Fibroblast of upper back skin (primary cell): ENCODE measurements around the gene CPZ.
A peak's percentile ranks its signal among the peaks of the same experiment; 100 is the strongest.

ENCODE experiments used
- DNase-seq: peaks from one replicate; pipeline ENCODE4 v3.0.0-alpha.2; 2013

CPZ gene

DNA sequence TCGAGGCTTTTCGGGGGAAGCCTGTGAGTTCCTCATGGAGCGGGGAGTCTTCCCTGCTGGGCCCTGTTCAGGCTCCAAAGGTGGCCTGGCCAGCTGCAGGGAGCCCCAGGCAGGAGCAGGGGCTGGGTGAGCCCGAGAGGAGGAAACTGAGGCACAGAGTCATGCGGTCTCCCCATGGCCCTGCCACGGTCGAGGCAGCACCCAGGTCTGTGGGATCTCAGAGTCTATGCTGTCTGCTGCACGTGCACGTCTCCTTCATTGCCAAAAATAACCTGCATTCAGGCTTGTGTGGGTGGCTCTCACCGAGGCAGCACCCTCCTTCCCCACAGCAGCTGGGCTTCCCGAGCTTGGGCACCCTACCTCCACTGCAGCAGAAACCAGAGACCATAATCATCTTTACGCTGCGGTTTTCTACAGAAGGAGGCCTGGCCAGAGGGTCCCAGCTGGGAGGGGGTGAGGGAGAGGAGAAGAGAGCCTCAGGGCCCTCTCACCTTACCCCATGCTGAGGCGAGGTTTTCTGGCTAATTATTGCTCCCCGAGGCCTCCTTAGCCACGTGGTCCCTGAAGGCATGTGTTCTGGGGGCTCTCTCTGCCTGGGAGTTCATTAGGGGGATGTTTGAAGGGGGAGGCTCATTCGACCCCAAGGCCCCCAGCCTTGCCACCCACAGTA is 64.3 kb downstream of the CPZ start:
- DNase-seq: no peak

DNA sequence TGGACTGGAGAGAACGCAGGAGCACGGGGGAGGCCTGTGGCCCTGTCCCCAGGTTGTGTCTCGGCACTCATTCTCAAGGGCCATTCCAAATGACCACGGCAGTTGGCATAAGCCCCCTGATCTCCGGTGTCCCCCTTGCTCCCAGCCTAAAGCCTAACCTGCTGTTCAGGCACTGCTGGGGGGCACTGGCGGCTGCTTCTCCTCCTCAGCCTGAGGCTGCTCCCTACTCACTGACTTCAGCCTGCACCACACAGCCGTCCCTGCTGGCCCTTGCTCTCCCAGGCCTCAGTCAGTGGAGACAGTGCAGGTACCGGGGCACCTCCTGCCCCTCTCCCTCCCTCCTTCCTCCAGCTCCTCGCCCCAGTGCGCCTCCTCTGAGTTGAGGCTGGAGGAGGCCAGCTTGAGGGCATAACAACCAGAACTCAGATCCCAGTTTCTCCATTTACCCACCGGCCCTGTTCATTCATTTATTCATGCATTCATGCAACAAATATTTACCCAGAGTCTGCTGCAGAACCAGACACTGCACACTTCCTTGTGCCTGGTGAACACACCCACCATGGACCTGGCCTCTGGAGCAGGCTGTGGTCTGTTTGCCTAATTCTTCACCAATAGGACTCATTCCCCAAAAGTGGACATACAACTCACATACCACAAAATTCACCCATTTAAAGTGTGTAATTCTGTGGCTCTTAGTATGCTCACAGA is 65.0 kb downstream of the CPZ start:
- no peak for DNase-seq

DNA sequence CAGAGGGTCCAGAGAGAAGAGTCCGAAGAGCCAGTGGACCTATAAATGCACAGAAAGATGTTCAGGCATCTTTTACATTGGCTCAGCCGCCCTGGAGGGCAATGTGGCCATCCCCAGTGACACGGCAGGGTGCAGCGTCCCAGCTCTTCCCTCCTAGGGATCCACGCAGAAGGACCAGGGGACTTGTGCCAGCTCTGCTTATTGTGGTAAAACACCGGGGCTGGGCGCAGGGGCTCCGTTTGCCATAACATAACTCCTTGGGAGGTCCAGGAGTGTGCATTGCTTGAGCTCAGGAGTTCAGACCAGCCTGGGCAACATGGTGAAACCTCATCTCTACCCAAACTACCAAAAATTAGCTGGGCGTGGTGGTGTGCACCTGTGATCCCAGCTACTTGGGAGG is 70.2 kb downstream of the CPZ start:
- no peak for DNase-seq

DNA sequence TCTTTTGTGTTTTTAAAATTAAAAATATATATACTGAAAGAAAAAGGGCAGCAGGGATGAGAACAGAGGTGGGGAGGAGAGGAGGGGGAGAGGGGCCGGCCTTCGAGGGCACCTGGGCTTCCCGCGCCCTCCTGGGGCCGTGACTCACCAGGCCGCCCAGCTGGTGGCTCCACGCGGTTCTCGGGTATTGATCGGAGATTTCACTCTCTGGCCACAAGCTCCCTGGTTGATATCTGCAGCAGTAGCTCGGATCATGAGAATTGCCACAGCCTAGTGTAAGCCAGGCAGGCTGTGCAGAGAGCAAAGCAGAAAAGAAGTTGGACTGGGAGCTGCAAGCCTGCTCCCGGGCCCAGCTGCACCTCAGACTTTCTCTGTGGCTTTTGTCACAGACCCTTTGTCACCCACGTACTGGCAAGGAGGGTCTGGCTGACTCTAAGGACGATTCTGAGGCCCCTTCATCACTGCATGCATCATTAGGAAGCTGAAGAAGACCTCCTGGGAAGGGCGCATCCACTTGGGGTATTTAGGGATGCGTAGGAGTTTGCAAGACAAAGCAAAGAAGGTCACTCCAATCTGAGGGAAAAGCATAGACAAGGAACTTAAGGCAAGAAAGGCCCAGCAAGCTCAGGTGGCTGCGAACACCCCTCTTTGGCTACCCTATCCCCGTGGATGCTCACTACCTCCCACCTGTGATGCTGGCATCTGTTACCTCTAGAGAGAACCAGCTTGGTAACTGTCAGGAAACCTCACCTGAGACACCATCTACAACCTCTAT is 71.7 kb downstream of the CPZ start:
- DNase-seq: no peak

DNA sequence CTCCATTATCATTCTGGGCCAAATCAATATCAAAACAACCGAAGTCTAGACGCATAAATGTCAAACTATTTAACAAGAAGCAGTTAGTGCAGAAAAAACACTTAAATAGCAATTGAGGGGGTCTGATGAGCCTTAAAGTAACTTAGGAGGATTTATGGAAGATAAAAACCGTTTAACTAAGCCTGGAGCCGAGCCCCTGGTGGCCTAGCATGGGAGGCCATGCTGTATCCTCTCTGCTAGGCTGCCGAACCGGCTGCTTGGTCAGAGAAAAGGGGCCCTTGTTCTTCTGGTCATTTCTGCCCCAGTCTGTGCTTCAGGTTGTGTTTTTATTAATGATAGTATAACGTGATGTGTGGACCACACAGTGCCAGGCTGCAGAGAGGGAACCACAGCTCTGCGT is 72.4 kb downstream of the CPZ start:
- no peak for DNase-seq

DNA sequence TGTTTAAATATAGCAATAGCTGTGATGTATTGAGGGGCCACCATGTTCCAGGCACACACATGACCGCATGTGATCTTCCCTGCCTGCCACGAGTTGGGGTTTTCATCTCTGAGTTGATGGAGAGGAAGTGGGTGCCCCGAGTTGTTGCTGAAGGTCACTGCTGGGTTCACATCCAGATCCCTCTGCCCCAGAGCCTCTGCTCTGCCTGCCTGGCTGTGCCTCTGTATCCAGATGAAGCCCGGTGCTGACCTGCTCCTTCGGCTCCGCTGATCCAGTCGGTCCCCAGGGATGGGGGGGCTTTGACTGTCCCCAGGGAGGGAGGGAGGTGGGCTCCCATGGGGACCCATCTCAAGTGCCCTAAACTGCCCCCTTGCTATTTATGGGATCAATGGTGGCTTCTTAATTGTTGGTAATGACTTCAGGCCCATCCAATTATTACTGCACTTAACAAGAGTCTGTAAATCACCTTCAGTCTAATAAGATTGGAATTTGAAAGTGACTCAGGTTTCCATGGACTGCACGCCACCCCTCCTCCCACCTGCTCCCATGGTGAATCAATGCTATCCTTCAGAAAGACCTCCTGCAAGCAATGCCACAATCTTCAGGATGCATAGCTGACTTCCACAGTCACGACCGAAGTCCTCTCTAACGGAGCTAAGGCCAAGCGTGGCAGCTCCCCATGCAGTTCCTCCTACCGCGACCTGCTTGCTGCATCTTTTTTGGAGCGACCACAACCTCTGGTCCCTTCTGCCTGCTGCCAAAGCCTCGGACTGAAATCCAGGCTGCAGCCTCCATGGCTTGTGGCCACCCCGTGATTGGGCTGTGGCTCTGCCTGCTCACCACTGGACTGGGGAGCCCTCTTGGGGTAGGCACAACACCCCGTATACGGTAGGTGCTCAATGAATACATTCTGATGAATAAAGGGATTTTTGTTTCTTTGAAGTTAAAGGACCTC is 73.1 kb downstream of the CPZ start:
- peak; percentile 7 for DNase-seq

DNA sequence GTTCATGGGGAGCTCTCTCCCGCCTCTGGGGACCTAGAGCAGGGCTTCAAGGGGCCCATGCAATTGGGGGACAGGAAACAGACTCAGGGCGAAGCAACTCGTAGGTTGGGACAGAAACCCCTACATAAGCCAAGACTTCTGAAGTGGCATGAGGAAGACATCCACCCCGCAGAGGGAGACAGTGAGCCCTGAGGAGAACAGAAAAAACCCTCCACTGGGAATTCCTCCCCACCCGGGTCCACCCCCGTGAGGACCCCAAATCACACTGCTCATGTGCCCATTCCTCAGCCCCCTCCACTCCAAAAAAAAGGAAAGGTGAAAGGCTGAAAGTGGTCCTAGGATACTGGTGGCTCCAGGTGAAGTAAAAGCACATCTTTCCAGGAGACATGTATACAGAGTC is 74.0 kb downstream of the CPZ start:
- DNase-seq: no peak
